NOMO-1 treated with dmso at 0.1 percent for 144 hours (cell line): Measurements from ENCODE around the gene MPZL2.
"Not testable (repeated sequence)": the region's sequence is repeated elsewhere in the genome, so short reads cannot be mapped to it uniquely, and the experiment has no call there.

Experiments
- DNase-seq: peaks from one replicate; lab custom pipeline; 2025; ENCODE audit not compliant: unreplicated experiment; lab: John Stamatoyannopoulos, UW

MPZL2 gene

DNA sequence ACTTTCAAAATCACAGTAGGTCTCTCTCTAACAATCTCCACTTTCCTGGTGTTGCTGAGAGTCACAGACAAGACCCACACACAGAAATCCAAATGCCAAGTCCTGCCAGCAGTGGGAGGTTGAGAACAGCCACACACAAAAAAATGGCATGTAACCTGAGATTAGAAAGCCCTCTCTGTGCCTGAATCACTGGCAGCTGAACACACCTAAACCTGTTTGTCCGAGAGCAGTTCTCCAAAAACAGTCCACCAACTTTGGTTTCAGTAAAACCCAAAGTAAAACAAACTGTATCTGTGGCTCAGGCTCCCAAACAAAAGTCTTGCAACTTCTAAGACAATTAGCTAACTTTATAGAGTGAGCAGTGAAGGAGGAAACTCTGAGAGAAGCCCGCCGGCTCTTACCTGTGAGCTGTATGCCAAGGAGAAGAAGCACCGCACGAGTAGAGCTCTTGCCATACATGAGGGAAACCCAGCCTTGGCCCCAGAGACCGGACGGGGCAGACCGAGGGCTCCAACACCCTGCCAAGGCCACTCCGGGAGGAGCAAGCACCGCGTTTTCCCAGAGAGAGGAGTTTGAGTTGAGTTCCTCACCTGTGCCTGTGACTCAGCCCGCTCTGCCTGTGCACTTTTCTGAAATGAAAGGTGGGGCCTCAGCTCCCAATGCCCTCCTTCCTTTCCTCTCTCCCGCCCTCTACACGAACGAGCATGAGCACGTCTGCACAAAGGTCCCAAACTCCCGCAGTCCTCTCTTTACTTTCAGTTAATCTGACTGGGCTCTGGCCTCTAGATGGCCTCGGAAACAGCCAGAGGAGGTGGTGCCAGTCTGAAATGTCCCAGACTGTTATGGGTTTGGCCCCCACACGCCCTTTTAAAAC, at the start of gene MPZL2:
Gene MPZL2 (minus strand): TSS at position 603 of the 874 bp plus-strand sequence. CDS start 144 bp downstream, at position 459.
- peak; percentile 18 for DNase-seq

DNA sequence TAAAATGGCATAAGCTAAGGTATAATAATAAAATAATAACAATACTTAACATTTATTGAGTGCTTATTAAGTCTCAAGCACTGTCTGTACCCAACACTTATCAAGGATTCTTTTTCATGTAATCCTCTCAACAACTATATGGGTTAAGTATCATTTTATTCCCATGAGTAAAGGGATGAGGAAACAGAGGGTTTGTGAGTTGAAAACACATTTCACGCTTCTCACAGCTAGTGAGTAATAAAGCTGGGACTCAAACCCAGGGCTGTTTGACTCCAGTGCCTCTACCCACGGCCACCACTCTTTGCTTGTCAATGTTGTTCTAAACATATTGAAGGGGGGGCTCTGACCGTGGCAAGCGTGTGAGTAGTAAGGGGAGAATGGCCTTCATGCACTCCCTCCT, 49.1 kb upstream of the MPZL2 start:
- DNase-seq, result no peak

DNA sequence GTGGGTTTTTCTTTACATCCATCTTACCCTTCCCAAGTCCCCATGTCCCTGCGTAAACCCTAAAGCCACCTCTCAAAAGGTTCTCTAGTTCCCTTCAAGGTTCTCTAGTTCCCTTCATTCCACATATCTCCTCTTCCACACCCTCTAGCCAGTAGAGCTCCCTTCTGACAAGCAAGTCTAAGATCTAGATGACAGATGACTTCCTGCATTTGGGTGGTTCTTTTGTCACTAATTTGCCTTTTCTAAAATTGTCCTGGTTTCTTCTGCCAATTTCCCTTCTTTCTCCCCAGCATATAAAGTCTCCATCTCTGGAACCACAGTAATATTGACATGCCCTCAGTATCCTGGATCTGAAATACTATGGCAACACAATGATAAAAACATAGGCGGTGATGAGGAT, 48.2 kb upstream of the MPZL2 start:
- no peak for DNase-seq

DNA sequence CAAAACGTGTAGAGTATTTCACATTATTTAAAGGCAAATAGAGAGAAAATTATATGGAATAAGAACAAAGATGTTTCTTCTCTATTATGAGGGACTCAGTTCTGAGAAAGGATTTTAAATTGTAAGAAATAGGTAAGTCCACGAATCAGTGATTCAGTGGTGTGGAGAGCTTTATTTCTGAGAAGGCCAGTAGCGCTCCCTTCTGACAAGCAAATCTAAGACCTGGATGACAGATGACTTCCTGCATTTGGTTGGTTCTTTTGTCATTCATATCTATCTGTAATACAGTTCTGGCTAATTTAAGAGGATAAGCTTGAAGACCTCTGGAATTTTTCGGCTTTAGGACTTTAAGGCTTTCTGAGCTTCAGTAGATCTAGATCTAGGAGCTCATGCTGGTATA, 47.4 kb upstream of the MPZL2 start:
- DNase-seq, result no peak

DNA sequence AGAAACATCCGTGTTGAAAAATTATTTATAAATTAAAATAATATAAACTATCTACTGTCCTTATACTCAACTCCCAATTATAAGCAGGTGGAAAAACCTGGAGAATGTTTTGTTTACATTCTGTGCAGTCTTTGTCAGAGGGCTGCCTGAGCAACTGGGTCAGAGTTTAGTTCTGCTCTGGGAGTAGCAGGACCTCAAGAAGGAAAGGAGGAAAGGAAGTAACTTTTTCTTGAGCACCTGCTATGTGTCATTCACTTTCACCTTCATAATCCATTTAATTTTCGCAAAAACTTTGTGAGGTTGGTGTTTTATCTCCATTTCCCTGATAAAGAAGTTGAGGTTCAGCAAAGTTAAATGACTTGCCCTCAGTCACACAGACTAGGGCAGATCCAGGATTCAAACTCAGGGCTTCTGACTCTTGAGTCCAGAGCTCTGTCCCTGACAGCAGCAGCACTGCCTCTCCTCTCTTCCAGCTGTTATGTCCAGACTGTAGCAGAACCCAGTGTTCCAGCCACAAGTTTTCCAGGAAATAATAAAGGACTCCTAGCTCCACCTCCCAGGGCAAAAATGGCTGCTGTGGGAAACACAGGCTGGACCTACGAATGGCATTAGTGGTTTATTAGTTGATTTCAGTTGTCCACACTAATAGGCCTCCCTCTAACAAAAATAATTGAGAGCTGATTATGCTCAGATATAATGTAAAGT, 46.8 kb upstream of the MPZL2 start:
- DNase-seq, result no peak

DNA sequence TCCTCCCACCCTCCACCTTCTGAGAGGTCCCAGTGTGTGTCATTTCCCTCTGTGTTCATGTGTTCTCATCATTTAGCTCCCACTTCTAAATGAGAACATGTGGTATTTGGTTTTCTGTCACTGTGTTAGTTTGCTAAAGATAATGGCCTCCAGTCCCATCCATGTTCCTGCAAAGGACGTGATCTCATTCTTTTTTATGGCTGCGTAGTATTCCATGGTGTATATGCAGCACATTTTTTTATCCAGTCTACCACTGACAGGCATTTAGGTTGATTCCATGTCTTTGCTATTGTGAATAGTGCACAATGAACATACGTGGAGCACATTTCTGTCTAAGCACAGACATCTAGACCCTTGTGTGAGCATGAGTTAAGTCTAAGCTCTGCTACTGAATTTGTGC, 46.2 kb upstream of the MPZL2 start:
- DNase-seq, result no peak

DNA sequence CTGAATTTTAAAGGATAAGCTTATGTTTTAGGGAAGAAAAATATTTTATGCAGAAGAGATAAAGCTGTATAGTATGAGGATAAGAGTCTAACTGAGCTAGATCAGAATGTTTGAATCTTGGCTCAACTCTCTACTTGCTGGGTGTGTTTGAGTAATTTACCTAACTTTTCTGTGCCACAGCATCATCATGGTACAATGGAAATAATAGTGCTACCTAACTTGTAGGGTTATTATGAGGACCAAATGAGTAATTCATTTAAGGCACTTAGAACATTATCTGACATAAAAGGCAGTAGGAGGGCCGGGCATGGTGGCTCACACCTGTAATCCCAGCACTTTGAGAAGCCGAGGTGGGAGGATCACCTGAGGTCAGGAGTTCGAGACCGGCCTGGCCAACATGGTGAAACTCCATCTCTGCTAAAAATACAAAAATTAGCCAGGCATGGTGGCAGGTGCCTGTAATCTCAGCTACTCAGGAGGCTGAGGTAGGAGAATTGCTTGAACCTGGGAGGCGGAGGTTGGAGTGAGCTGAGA, 45.0 kb upstream of the MPZL2 start:
- DNase-seq, result not testable (repeated sequence)

DNA sequence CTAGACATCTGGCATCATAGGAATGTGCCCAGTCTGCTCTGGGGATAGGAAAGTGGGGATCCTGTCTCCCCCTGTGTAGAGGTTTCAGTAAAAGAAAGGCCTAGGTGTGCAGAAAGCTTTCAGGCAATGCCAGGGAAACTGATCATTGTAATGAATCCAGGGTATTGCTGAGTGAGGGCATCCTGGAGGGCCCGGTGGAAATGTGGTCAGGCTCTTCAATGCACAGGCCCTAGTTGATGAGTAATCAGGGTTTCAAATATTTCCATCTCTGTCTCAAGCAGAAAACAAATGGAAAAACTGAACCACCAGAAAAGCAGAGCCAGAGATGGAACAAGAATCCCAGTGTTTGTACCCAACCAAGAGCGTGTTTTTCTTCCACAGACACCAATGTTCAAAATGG, 42.5 kb upstream of the MPZL2 start:
- no peak for DNase-seq

DNA sequence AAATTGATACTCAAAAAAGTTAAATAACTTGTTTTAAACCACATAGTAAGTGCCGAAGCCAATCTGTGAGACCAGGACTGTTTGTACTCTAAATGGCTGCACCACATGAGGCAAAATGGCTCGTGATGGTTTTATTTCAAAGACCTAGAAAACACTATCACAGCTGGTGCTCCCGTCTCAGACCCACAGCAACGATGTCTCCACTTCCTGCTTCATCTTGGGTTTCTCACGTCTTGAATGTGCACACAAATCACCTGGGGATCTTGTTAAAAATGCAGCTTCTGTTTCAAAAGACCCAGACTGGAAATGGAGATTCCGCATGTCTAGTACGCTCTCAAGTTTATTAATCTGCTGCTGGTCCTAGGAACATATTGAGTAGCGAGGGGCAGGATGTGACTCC, 41.6 kb upstream of the MPZL2 start:
- no peak for DNase-seq

DNA sequence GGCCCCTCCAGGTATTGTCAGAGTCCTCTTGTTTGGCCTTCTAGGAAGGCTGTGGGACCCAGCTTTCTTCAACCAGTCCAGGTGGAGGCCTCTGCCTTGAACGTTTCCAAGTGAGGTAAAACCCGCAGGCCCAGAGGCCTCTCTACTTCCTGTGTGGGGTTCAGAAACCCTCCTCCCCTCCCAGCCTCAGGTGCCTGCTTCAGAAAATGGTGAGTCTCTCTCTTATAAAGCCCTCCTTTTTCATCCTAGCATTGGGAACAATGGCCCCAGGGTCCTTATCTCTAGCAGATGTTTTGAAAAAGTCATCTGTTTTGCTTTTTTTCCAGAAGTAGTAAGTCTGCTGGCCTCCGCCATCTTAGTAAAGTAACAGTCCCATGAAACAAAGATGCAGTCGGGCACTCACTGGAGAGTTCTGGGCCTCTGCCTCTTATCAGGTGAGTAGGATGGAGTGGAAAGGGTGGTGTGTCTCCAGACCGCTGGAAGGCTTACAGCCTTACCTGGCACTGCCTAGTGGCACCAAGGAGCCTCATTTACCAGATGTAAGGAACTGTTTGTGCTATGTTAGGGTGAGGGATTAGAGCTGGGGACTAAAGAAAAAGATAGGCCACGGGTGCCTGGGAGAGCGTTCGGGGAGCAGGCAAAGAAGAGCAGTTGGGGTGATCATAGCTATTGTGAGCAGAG, 40.6 kb upstream of the MPZL2 start, which contains the start of gene CD3E:
Gene CD3E (plus strand): TSS at position 163 of the 681 bp plus-strand sequence. CDS start 223 bp downstream, at position 386.
- no peak for DNase-seq

DNA sequence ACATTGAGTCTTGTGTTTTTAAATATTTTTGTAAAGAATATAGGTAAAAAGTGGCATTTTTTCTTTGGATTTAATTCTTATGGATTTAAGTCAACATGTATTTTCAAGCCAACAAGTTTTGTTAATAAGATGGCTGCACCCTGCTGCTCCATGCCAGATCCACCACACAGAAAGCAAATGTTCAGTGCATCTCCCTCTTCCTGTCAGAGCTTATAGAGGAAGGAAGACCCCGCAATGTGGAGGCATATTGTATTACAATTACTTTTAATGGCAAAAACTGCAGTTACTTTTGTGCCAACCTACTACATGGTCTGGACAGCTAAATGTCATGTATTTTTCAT, 40.1 kb upstream of the MPZL2 start:
- no peak for DNase-seq

DNA sequence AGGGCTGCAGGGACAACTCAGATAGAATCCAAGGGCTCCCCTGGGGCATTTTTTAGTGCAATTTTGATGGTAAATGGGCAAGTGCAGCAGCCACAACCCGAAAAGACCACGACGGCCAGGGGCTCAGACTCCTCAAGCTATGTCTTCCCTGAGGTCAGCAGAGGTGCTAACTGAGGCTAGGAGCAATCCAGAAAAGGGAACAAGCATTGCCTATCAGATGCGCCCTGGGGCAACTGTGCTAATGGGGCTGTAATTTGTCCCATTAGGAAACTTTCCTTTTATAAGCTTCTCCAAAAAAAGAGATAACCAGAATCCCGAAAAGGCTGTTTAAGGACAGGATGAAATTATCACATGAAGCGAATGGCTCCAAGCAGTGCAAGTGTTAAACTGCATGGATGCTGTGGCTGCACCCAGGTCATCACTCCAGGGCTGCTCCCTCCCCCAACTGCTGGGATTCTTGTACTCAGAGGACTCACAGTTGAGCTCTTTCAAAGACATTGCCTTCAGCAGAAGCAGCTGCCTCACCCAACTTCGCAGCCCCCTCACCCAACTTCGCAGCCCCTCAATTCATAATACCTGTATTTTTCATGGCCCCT, 37.6 kb upstream of the MPZL2 start:
- no peak for DNase-seq

DNA sequence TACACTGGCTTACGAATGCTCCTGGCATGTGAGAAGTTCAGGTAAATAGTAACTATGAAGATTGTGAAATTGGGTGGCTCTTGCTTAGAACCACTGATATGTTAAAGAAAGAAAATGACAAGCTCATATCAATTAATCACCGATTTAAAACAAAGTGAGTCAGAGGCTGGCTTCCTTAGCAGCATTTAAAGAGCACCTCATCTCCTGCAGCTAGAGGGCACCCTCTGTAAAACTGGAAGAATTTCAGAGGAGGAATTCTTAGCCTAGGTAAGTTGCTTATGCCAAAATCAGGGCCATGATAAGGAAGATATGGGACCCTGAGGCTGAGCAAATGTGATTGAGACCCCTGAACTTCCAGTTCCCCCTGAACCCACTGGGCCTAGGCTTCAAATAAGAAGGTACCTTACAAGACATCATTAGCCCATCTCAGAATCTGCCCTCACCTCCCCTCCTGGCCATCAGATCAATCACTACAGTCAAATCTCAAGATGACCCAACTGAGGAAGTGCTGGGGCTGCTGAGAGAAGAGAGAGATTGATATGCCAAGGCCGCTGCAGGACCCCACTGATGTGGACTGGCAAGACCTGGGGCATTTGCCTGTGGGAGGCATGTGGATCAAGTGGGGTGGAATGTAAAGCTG, 31.8 kb upstream of the MPZL2 start:
- no peak for DNase-seq

DNA sequence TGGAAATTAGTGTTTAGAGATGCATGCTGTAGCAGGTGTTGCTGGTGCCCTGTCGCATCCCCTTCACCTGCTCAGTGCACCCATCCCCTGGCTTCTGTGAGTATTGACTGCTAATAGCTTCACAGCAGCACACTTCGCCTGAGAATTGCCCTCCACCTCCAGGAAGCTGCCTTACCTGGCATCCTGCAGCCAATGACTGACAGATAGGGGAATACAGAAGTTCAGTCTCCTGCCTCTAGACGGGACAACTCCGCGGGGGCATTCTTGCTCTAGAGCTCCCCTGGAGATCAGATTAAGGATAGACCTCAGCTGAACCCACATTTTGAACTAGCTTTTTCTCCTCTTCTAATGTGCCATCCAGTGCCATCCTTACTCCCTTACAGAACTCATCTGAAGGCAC, 31.1 kb upstream of the MPZL2 start:
- DNase-seq, result no peak

DNA sequence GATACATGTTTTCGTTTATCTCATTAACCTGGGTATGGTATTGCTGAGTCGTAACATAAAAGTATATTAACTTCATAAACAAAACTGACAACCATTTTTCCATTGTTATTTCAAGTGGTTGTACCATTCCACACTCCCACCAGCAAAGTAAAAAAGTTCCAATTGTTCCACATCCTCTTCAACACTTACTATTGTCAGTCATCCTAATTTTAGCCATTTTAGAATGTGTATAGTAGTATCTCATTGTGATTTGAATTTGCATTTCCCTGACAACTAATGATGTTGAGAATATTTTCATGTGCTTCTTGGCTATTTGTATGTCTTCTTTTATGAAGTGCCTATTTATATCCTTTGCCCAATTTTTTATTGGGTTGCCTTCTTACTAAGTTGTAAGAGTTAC, 30.0 kb upstream of the MPZL2 start:
- DNase-seq, result no peak

DNA sequence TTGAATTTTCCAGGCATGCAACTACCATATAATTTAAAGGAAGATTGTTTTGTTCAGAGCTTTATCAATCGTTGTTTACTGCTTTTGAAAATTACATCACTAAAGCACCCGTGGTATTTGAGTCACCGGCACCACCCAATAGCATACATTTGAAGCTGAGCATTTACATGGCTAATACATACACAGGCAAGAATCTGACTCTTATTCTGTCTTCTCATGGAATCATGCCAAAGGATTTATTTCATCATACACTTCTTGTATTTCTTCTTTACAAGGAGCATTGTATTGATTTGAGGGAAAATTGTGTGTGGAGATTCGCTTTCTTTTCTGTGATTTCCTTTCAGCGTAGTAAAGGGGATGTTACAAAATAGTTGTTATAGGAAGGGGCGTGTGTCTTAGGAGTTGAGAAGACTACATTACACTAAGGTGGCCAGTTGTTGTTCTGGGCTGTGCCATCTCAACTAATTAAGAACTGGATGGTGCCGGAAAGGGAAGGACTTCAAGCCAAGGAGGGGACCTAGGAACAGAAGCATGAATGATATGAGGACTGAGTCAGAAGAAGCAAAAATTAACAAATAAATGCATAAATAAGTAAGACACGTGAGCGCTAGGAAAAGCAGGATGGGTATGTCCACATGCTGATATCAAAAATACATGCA, 27.5 kb upstream of the MPZL2 start:
- peak; percentile 15 for DNase-seq

DNA sequence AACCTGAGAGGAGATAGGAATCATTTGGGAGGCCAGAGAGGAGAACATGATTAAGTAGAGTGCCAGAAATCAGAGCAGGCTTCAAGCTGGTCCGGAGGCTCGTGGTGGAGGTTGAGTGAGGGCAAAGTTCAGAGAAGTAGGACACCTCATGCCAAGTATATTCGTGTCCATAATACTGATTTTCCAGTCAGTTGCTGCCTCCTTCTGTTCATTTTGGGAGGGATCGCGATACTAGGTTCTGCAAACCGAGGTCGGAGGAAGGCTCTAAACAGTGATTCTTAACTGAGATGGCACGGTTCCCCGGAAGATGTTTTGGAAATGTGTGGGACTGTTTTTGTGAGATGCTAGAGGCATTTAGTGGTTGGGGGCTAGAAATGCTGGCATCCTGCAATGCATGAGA, 26.8 kb upstream of the MPZL2 start:
- DNase-seq, result peak; percentile 53

DNA sequence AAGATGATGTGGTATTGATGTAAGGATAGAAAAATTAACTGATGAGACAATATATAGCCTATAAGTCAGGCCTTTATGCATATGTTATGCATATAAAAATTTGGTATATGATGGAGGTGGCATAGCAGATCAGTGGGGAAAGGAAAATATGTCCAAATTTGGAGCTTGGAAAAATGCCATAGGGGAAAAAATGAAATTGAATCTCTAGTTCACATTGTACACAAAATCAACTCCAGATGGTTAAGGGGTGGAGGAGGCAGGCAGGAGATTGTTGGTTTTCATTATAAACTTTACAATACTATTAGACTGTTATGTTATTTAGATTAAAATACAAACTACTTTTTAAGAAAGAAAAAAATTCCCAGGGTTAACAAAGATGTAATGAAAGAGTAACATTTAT, 25.3 kb upstream of the MPZL2 start:
- no peak for DNase-seq

DNA sequence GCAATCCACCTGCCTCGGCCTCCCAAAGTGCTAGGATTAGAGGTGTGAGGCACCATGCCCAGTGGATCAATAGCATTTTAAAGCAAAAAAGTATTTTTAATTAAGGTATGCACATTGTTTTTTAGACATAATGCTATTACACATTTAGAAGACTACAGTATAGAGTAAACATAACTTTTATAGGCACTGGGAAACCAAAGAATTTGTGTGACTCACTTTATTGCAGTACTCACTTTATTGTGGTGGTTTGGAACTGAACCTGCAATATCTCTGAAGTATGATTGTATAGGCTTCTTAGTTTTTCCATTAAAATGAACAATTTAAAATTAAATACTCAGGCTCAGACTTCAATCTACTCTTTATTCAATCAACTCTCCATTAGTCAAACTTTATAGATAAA, 22.9 kb upstream of the MPZL2 start:
- DNase-seq, result no peak

DNA sequence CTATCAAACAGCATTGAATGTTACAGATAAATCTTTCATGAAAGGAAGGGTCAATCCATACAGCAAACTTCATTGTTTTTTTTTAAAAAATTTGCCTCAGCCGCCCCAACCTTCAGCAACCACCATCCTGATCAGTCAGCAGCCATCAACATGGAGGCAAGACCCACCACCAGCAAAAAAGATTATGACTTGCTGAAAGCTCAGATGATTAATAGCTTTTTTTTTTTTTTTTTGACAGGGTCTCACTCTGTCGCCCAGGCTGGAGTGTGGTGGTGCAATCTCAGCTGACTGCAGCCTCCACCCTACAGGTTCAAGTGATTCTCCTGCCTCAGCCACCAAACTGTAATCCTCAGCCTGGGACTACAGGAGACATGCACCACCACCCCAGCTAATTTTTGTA, 22.4 kb upstream of the MPZL2 start:
- DNase-seq, result no peak
